GM23338 (cell line): ENCODE results near the gene DYRK3. TPM values are rescaled to one million over a fixed set of nuclear protein-coding genes. Genes with fewer than 3 reads are reported as not detected.

Experiments
- ATAC-seq: fragments of 200-7000 bp; cut with Tn5 transposase; 3 replicates; pipeline ENCODE4 v1.9.1; 2020
- DNase-seq: peaks from one replicate; pipeline ENCODE4 v3.0.0-alpha.2; 2015; ENCODE audit warnings: low spot score
- H2AFZ ChIP-seq: fragments of 200-600 bp; sonication (generic); 2 replicates; pipeline ENCODE4 v1.8.0; 2016; ENCODE audit warnings: antibody characterized with exemption, mild to moderate bottlenecking, moderate library complexity
- H3F3A ChIP-seq: fragments of 200-600 bp; sonication (generic); replicated peaks from 2 replicates; pipeline ENCODE4 v1.8.0; 2017; ENCODE audit warnings: antibody characterized with exemption, mixed run types, low read depth
- H3K27ac ChIP-seq: fragments of 200-600 bp; sonication (generic); 2 replicates; pipeline ENCODE4 v1.6.1; 2016; ENCODE audit warnings: low read depth
- H3K27me3 ChIP-seq: fragments of 200-600 bp; sonication (generic); 2 replicates; pipeline ENCODE4 v1.8.0; 2016; ENCODE audit warnings: mild to moderate bottlenecking, mixed run types, moderate library complexity; ENCODE audit not compliant: insufficient read depth
- H3K36me3 ChIP-seq: fragments of 200-600 bp; sonication (generic); 2 replicates; pipeline ENCODE4 v1.8.0; 2016; ENCODE audit warnings: mild to moderate bottlenecking; ENCODE audit not compliant: insufficient read depth
- H3K4me1 ChIP-seq: fragments of 200-600 bp; sonication (generic); 2 replicates; pipeline ENCODE4 v1.8.0; 2016; ENCODE audit warnings: mild to moderate bottlenecking, moderate library complexity; ENCODE audit not compliant: insufficient read depth
- H3K4me2 ChIP-seq: fragments of 200-600 bp; sonication (generic); 2 replicates; pipeline ENCODE4 v1.7.1; 2017; ENCODE audit warnings: mixed run types
- H3K4me3 ChIP-seq: fragments of 200-600 bp; sonication (generic); 2 replicates; pipeline ENCODE4 v1.6.1; 2016; ENCODE audit warnings: mixed run types
- H3K79me2 ChIP-seq: fragments of 200-600 bp; sonication (generic); replicated peaks from 2 replicates; pipeline ENCODE4 v1.8.0; 2017; ENCODE audit warnings: mild to moderate bottlenecking; ENCODE audit not compliant: insufficient read depth
- H3K9me2 ChIP-seq: fragments of 200-600 bp; sonication (generic); 2 replicates; pipeline ENCODE4 v1.8.0; 2017; ENCODE audit not compliant: insufficient read depth
- H4K20me1 ChIP-seq: fragments of 200-600 bp; sonication (generic); replicated peaks from 2 replicates; pipeline ENCODE4 v1.8.0; 2017; ENCODE audit warnings: mild to moderate bottlenecking; ENCODE audit not compliant: insufficient read depth
- H3K27ac Mint-ChIP-seq: 2 replicates; pipeline ENCODE4 v1.8.0; 2020; ENCODE audit warnings: inconsistent platforms, mild to moderate bottlenecking, moderate library complexity, mixed read lengths
- H3K27me3 Mint-ChIP-seq: 3 replicates; pipeline ENCODE4 v1.8.0; 2022; ENCODE audit warnings: low read depth, mild to moderate bottlenecking, moderate library complexity, mixed read lengths, inconsistent platforms; ENCODE audit not compliant: insufficient read depth, poor library complexity
- H3K36me3 Mint-ChIP-seq: 3 replicates; pipeline ENCODE4 v1.8.0; 2021; ENCODE audit warnings: low read depth, mild to moderate bottlenecking, inconsistent platforms, moderate library complexity, mixed read lengths
- H3K4me1 Mint-ChIP-seq: 3 replicates; pipeline ENCODE4 v1.8.0; 2020; ENCODE audit warnings: mild to moderate bottlenecking, inconsistent platforms, mixed read lengths
- H3K4me3 Mint-ChIP-seq: 3 replicates; pipeline ENCODE4 v1.8.0; 2021; ENCODE audit warnings: moderate library complexity, mild to moderate bottlenecking, inconsistent platforms, mixed read lengths
- H3K9me3 Mint-ChIP-seq: 3 replicates; pipeline ENCODE4 v1.8.0; 2020; ENCODE audit warnings: moderate library complexity, mild to moderate bottlenecking, inconsistent platforms, mixed read lengths
- CREB1 ChIP-seq: fragments of 250-450 bp; sonication (Bioruptor Pico); IDR thresholded peaks from 2 replicates; pipeline ENCODE4 v1.5.0; 2020; ENCODE audit warnings: low read depth, mild to moderate bottlenecking, moderate library complexity
- ETS1 ChIP-seq: IDR thresholded peaks from 2 replicates; pipeline ENCODE4 v1.6.1; 2016; ENCODE audit warnings: antibody characterized with exemption
- EZH2 ChIP-seq: fragments of 200-600 bp; sonication (generic); IDR thresholded peaks from one replicate; pipeline ENCODE4 v1.8.0; 2017; ENCODE audit warnings: antibody characterized with exemption, mild to moderate bottlenecking, low read depth; ENCODE audit not compliant: unreplicated experiment
- EZH2phosphoT487 ChIP-seq: fragments of 200-600 bp; sonication (generic); IDR thresholded peaks from one replicate; pipeline ENCODE4 v1.8.1; 2018; ENCODE audit warnings: antibody characterized with exemption; ENCODE audit not compliant: unreplicated experiment
- JUNB ChIP-seq: IDR thresholded peaks from one replicate; pipeline ENCODE4 v1.6.1; 2016; ENCODE audit warnings: antibody characterized with exemption; ENCODE audit not compliant: unreplicated experiment
- NANOG ChIP-seq: IDR thresholded peaks from 2 replicates; pipeline ENCODE4 v1.6.1; 2016; ENCODE audit warnings: antibody characterized with exemption, borderline replicate concordance
- POLR2AphosphoS5 ChIP-seq: IDR thresholded peaks from 2 replicates; pipeline ENCODE4 v1.6.1; 2016; ENCODE audit warnings: antibody characterized with exemption, low read depth
- REST ChIP-seq: IDR thresholded peaks from one replicate; pipeline ENCODE4 v1.6.1; 2018; ENCODE audit warnings: antibody characterized with exemption; ENCODE audit not compliant: unreplicated experiment
- STAT1 ChIP-seq: IDR thresholded peaks from one replicate; pipeline ENCODE4 v1.6.1; 2016; ENCODE audit warnings: antibody characterized with exemption; ENCODE audit not compliant: unreplicated experiment
- ZNF114 ChIP-seq: fragments of 250-450 bp; sonication (Bioruptor Pico); IDR thresholded peaks from 2 replicates; pipeline ENCODE4 v1.5.0; 2020; ENCODE audit warnings: mild to moderate bottlenecking, moderate library complexity
- ZNF331 ChIP-seq: fragments of 250-450 bp; sonication (Bioruptor Pico); IDR thresholded peaks from 2 replicates; pipeline ENCODE4 v1.5.0; 2020; ENCODE audit warnings: low read depth, mild to moderate bottlenecking, moderate library complexity
- polyA plus RNA-seq: library from polyadenylated mRNA; unstranded; fragments of >200 nt; fragmentation: Nextera tagmentation; extraction: Ambion mirVana; gene quantifications from 2 replicates; pipeline ENCODE4 v1.2.1, GENCODE V29; 2016
- total RNA-seq: library from RNA; depleted of rRNA; stranded (reverse); fragments of >200 nt; shearing (Covaris generic); gene quantifications from 2 replicates; pipeline ENCODE4 v1.2.3, GENCODE V29; 2014
- TF ChIP-seq, protein P1 (sequence below), 2 experiments: fragments of 200-600 bp in 1 of 2; sonication (generic) in 1 of 2; conservative IDR thresholded peaks; 2 replicates each; pipeline versions ENCODE4 v1.5.1 to v1.6.1; 2016 to 2017; ENCODE audit warnings: antibody characterized with exemption in 2 of 2, low read depth in 2 of 2, mild to moderate bottlenecking in 2 of 2, moderate library complexity in 1 of 2
- TF ChIP-seq, protein P2 (sequence below): fragments of 250-450 bp; sonication (Bioruptor Pico); IDR thresholded peaks from 2 replicates; pipeline ENCODE4 v1.5.0; 2020; ENCODE audit warnings: mild to moderate bottlenecking, moderate library complexity

The DYRK3 gene
- total and polyA plus RNA-seq, 2 experiments from 2014 or later = 2.9 to 9.5 TPM

DNA sequence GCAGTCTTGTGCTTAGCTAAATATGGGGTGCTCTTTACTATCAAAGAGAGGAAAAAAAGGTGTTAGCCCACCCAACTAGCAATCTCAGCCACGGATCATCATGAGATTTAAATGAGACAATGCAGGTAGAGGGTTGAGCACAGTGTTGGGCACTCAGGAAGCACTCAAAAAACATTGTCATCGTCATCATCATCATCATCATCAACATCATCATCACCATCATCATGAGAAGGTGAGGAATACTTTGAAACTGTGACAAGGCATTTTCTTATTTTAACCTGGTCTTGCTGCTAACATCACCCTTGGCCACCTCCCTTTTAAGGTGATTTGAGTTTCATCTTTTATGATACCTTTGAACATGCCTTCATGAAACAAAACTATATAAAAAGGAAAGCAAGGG lies 46.0 kb downstream of the DYRK3 start:
- Histone ChIP-seq H3K27ac (no peak overlapping the region), H3K36me3 (no peaks in the 10 kb centered on the region), H3K79me2 (peaks cover 6% of the 10 kb centered on the region), H3K4me2 (no peak overlapping the region), H4K20me1 (peaks cover 4% of the 10 kb centered on the region; the same call in 1 of the 2 replicates), H3K27me3 (peaks cover 29% of the 10 kb centered on the region), H3K4me1 (peaks cover 8% of the 10 kb centered on the region), H3F3A (peaks cover 2% of the 10 kb centered on the region; the same call in 1 of the 2 replicates), H3K4me3 (no peak overlapping the region), H3K9me2 (no peaks in the 10 kb centered on the region), H2AFZ (no peak overlapping the region)
- Mint-ChIP-seq H3K4me1 (peaks cover 16% of the 10 kb centered on the region), H3K36me3 (peaks cover 3% of the 10 kb centered on the region; the same call in 1 of the 3 replicates), H3K27ac (no peak overlapping the region), H3K9me3 (no peaks in the 10 kb centered on the region), H3K27me3 (peaks cover 27% of the 10 kb centered on the region), H3K4me3 (no peak overlapping the region)
- ATAC-seq (no peak), DNase-seq (no peak)
- TF ChIP-seq ETS1 (no peak), POLR2AphosphoS5 (no peak), CREB1 (CRISPR knock-in tag) (no peak), ZNF331 (CRISPR knock-in tag) (no peak), JUNB (no peak), STAT1 (no peak), REST (no peak), ZNF114 (no peak), EZH2phosphoT487 (no peak), NANOG (no peak), EZH2 (no peak)
- TF ChIP-seq, protein P1, sequence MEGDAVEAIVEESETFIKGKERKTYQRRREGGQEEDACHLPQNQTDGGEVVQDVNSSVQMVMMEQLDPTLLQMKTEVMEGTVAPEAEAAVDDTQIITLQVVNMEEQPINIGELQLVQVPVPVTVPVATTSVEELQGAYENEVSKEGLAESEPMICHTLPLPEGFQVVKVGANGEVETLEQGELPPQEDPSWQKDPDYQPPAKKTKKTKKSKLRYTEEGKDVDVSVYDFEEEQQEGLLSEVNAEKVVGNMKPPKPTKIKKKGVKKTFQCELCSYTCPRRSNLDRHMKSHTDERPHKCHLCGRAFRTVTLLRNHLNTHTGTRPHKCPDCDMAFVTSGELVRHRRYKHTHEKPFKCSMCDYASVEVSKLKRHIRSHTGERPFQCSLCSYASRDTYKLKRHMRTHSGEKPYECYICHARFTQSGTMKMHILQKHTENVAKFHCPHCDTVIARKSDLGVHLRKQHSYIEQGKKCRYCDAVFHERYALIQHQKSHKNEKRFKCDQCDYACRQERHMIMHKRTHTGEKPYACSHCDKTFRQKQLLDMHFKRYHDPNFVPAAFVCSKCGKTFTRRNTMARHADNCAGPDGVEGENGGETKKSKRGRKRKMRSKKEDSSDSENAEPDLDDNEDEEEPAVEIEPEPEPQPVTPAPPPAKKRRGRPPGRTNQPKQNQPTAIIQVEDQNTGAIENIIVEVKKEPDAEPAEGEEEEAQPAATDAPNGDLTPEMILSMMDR (conservative IDR thresholded peaks at IDR 0.05; ENCODE audit: low read depth in 2 of 2) = no peak
- TF ChIP-seq, protein P2, sequence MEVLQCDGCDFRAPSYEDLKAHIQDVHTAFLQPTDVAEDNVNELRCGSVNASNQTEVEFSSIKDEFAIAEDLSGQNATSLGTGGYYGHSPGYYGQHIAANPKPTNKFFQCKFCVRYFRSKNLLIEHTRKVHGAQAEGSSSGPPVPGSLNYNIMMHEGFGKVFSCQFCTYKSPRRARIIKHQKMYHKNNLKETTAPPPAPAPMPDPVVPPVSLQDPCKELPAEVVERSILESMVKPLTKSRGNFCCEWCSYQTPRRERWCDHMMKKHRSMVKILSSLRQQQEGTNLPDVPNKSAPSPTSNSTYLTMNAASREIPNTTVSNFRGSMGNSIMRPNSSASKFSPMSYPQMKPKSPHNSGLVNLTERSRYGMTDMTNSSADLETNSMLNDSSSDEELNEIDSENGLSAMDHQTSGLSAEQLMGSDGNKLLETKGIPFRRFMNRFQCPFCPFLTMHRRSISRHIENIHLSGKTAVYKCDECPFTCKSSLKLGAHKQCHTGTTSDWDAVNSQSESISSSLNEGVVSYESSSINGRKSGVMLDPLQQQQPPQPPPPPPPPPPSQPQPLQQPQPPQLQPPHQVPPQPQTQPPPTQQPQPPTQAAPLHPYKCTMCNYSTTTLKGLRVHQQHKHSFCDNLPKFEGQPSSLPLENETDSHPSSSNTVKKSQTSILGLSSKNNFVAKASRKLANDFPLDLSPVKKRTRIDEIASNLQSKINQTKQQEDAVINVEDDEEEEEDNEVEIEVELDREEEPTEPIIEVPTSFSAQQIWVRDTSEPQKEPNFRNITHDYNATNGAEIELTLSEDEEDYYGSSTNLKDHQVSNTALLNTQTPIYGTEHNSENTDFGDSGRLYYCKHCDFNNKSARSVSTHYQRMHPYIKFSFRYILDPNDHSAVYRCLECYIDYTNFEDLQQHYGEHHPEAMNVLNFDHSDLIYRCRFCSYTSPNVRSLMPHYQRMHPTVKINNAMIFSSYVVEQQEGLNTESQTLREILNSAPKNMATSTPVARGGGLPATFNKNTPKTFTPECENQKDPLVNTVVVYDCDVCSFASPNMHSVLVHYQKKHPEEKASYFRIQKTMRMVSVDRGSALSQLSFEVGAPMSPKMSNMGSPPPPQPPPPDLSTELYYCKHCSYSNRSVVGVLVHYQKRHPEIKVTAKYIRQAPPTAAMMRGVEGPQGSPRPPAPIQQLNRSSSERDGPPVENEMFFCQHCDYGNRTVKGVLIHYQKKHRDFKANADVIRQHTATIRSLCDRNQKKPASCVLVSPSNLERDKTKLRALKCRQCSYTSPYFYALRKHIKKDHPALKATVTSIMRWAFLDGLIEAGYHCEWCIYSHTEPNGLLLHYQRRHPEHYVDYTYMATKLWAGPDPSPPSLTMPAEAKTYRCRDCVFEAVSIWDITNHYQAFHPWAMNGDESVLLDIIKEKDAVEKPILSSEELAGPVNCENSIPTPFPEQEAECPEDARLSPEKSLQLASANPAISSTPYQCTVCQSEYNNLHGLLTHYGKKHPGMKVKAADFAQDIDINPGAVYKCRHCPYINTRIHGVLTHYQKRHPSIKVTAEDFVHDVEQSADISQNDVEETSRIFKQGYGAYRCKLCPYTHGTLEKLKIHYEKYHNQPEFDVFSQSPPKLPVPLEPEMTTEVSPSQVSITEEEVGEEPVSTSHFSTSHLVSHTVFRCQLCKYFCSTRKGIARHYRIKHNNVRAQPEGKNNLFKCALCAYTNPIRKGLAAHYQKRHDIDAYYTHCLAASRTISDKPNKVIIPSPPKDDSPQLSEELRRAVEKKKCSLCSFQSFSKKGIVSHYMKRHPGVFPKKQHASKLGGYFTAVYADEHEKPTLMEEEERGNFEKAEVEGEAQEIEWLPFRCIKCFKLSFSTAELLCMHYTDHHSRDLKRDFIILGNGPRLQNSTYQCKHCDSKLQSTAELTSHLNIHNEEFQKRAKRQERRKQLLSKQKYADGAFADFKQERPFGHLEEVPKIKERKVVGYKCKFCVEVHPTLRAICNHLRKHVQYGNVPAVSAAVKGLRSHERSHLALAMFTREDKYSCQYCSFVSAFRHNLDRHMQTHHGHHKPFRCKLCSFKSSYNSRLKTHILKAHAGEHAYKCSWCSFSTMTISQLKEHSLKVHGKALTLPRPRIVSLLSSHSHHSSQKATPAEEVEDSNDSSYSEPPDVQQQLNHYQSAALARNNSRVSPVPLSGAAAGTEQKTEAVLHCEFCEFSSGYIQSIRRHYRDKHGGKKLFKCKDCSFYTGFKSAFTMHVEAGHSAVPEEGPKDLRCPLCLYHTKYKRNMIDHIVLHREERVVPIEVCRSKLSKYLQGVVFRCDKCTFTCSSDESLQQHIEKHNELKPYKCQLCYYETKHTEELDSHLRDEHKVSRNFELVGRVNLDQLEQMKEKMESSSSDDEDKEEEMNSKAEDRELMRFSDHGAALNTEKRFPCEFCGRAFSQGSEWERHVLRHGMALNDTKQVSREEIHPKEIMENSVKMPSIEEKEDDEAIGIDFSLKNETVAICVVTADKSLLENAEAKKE = no peak
